GM18499 (cell line): ENCODE measurements around the gene HAUS8.

Experiments used
- ATAC-seq: cut with Tn5 transposase; IDR thresholded peaks from one replicate; pipeline ENCODE4 v1.9.1; 2021; ENCODE audit warnings: moderate number of reproducible peaks; ENCODE audit not compliant: insufficient read depth, unreplicated experiment

The HAUS8 gene

GRCh38 chr19:17004386-17004785, 70.9 kb downstream of the HAUS8 start:
- ATAC-seq = no peak

GRCh38 chr19:17002455-17002854, 72.8 kb downstream of the HAUS8 start:
- no peak for ATAC-seq

DNA sequence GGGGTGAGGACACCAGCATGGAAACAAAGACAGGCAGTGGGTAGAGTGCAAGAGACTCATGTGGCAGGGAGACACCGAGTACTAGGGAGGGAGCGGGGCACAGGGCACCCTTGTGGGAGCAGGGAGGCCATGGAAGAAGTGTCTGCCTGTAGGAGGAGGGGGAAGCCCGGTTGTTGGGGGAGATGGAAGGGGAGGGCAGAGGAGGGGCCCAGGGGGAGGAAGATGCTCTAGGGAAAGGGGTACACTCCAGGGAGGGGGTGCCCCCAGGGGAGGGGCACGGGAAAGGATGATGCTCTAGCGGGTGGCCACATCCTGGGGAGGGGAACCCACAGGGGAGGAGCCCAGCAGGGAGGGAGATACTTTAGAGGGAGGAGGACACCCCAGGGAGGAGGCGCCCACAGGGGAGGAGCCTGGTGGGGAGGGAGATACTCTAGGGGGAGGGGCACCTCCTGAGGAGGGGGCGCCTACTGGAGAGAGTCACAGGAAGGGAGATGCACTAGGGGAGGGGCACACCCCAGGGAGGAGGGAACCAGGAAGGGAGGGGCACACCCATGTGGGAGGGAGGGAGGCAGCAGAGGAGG, 73.6 kb downstream of the HAUS8 start:
- no peak for ATAC-seq
